CD4-positive, alpha-beta T cell (primary cell): Measurements from ENCODE around the gene USF2. TPM values are rescaled to one million over a fixed set of nuclear protein-coding genes. Genes with fewer than 3 reads are reported as not detected.

Experiments
- ATAC-seq: fragments of 200-7000 bp; cut with Tn5 transposase; one replicate; pipeline ENCODE4 v1.10.0; 2022; ENCODE audit warnings: mild to moderate bottlenecking; ENCODE audit not compliant: poor library complexity
- CTCF ChIA-PET: fragments of 350-600 bp; sonication (Branson Sonifier 250); formaldehyde crosslinking; loops from one replicate; lab custom pipeline; 2021; ENCODE audit warnings: antibody characterized with exemption, inconsistent platforms; lab: Charles Lee
- POLR2A ChIA-PET: fragments of 350-600 bp; sonication (Branson Sonifier 250); formaldehyde crosslinking; loops from one replicate; lab custom pipeline; 2021; ENCODE audit warnings: antibody characterized with exemption, inconsistent platforms; lab: Charles Lee
- DNase-seq, 14 experiments: peaks; one replicate each; pipeline ENCODE4 v3.0.0-alpha.2; 2013 to 2020; ENCODE audit warnings: mixed read lengths in 2 of 14
- H3K27ac ChIP-seq, 2 donors: one replicate each; pipeline versions ENCODE4 v1.5.1 to v1.7.0; 2013; ENCODE audit warnings: low read length in 2 of 2, low read depth in 1 of 2, mild to moderate bottlenecking in 1 of 2
- H3K27me3 ChIP-seq, 2 experiments: 1 replicate in 1 of 2; 2 replicates in 1 of 2; pipeline versions ENCODE4 v1.6.1 to v1.7.0; 2013; ENCODE audit warnings: low read length in 2 of 2, control low read depth in 1 of 2, mild to moderate bottlenecking in 1 of 2, moderate library complexity in 1 of 2; ENCODE audit not compliant: insufficient read depth in 2 of 2, control insufficient read depth in 1 of 2
- H3K36me3 ChIP-seq: one replicate; pipeline ENCODE4 v1.6.1; 2013; ENCODE audit warnings: low read length, control low read depth; ENCODE audit not compliant: insufficient read depth
- H3K4me1 ChIP-seq: one replicate; pipeline ENCODE4 v1.6.1; 2013; ENCODE audit warnings: low read length, control low read depth; ENCODE audit not compliant: insufficient read depth
- H3K4me3 ChIP-seq: one replicate; pipeline ENCODE4 v1.5.1; 2013; ENCODE audit warnings: mild to moderate bottlenecking, low read length, moderate library complexity
- H3K9me3 ChIP-seq, 2 experiments: 1 replicate in 1 of 2; 2 replicates in 1 of 2; pipeline versions ENCODE4 v1.6.1 to v1.7.0; 2013; ENCODE audit warnings: low read length in 2 of 2, mild to moderate bottlenecking in 2 of 2, control low read depth in 1 of 2, moderate library complexity in 1 of 2; ENCODE audit not compliant: control insufficient read depth in 1 of 2, insufficient read depth in 1 of 2
- H3K27ac Mint-ChIP-seq: one replicate; pipeline ENCODE4 v1.8.0; 2020; ENCODE audit warnings: mixed read lengths
- H3K27me3 Mint-ChIP-seq: one replicate; pipeline ENCODE4 v1.8.0; 2021; ENCODE audit warnings: mixed read lengths
- H3K36me3 Mint-ChIP-seq: one replicate; pipeline ENCODE4 v1.8.0; 2021; ENCODE audit warnings: low read depth, mixed read lengths
- H3K4me1 Mint-ChIP-seq: one replicate; pipeline ENCODE4 v1.8.0; 2021; ENCODE audit warnings: low read depth, mixed read lengths
- H3K4me3 Mint-ChIP-seq: one replicate; pipeline ENCODE4 v1.8.0; 2020; ENCODE audit warnings: mild to moderate bottlenecking, mixed read lengths
- H3K9me3 Mint-ChIP-seq: one replicate; pipeline ENCODE4 v1.8.0; 2020; ENCODE audit warnings: mixed read lengths
- CTCF ChIP-seq: fragments of 200-600 bp; IDR thresholded peaks from one replicate; pipeline ENCODE4 v1.8.0; 2022; ENCODE audit warnings: antibody characterized with exemption, mild to moderate bottlenecking
- intact Hi-C, 2 experiments: fragments of 100-400 bp; cut with DNase I in 1 of 2; cut with micrococcal nuclease in 1 of 2; formaldehyde crosslinking; loops; one replicate each; pipeline versions ENCODE4 v1.15.1 to v1.9.0; 2023 to 2025; cut with DNase I, micrococcal nuclease
- total RNA-seq, 174 experiments: library from RNA in 2 of 174; stranded (reverse) in 2 of 174; gene quantifications; one replicate each; pipeline ENCODE4 v1.2.3 and lab custom pipeline; 2021 to 2026

Gene USF2
- total RNA-seq, 2 experiments from 2014 or later: 335 to 344 TPM

- ChIA-PET POLR2A (no interaction called here), CTCF (no interaction called here)
- no peaks in the 10 kb centered on the region for H3K9me3 Mint-ChIP-seq
- intact Hi-C loops: no loop called here
- no peaks in the 10 kb centered on the region for H3K36me3 Mint-ChIP-seq
- peaks cover 14% of the 10 kb centered on the region for H3K27me3 Mint-ChIP-seq
- no peak for TF ChIP-seq CTCF
- Histone ChIP-seq H3K4me1 (no peaks in the 10 kb centered on the region), H3K9me3 (no peaks in the 10 kb centered on the region), H3K27me3 (peaks cover 0 to 3% of the 10 kb centered on the region in 2 experiments), H3K27ac (no peak overlapping the region), H3K4me3 (no peak overlapping the region), H3K36me3 (no peaks in the 10 kb centered on the region)
- no peak overlapping the region for H3K4me3 Mint-ChIP-seq
- no peaks in the 10 kb centered on the region for H3K4me1 Mint-ChIP-seq
- no peak overlapping the region for H3K27ac Mint-ChIP-seq
- no peak for ATAC-seq
- DNase-seq: no peak
These were observed 19.6 kb downstream of the USF2 start for GRCh38 chr19:35288331-35288730.

- TF ChIP-seq CTCF: no peak
- Histone ChIP-seq H3K9me3 (no peaks in the 10 kb centered on the region), H3K4me3 (no peak overlapping the region), H3K27me3 (no peaks in the 10 kb centered on the region), H3K4me1 (no peaks in the 10 kb centered on the region), H3K27ac (no peak overlapping the region), H3K36me3 (no peaks in the 10 kb centered on the region)
- Mint-ChIP-seq H3K27ac (no peak overlapping the region), H3K4me3 (no peak overlapping the region), H3K9me3 (no peaks in the 10 kb centered on the region), H3K36me3 (no peaks in the 10 kb centered on the region), H3K4me1 (no peaks in the 10 kb centered on the region), H3K27me3 (peaks cover 12% of the 10 kb centered on the region)
- DNase-seq (no peak), ATAC-seq (no peak)
- ChIA-PET CTCF (no interaction called here), POLR2A (no interaction called here)
- intact Hi-C loops: no loop called here
These were observed 20.1 kb downstream of the USF2 start for GRCh38 chr19:35288906-35289305.

- no peak overlapping the region for H3K4me3 Mint-ChIP-seq
- intact Hi-C loops: no loop called here
- ATAC-seq (no peak), DNase-seq (no peak)
- Histone ChIP-seq H3K27me3 (no peaks in the 10 kb centered on the region), H3K27ac (no peak overlapping the region), H3K4me1 (peaks cover 4% of the 10 kb centered on the region), H3K36me3 (no peaks in the 10 kb centered on the region), H3K4me3 (no peak overlapping the region), H3K9me3 (no peaks in the 10 kb centered on the region)
- CTCF ChIA-PET: no interaction called here
- no peak overlapping the region for H3K27ac Mint-ChIP-seq
- no peaks in the 10 kb centered on the region for H3K27me3 Mint-ChIP-seq
- peaks cover 1% of the 10 kb centered on the region for H3K4me1 Mint-ChIP-seq
- H3K9me3 Mint-ChIP-seq: no peaks in the 10 kb centered on the region
- POLR2A ChIA-PET: no interaction called here
- TF ChIP-seq CTCF: no peak
- H3K36me3 Mint-ChIP-seq: no peaks in the 10 kb centered on the region
These were observed 21.8 kb downstream of the USF2 start for GRCh38 chr19:35290381-35291127.
